BE2C (cell line): ENCODE results near the gene ACP5.
"Not testable (repeated sequence)": the region's sequence is repeated elsewhere in the genome, so short reads cannot be mapped to it uniquely, and the experiment has no call there.

Experiments used
- DNase-seq: peaks from one replicate; pipeline ENCODE4 v3.0.0-alpha.2; 2020
- H3K27me3 ChIP-seq: fragments of 250-450 bp; sonication (Bioruptor Pico); 2 replicates; pipeline ENCODE4 v1.5.1; 2020; ENCODE audit warnings: mild to moderate bottlenecking
- H3K36me3 ChIP-seq: fragments of 250-450 bp; sonication (Bioruptor Pico); 2 replicates; pipeline ENCODE4 v1.5.1; 2020; ENCODE audit warnings: mild to moderate bottlenecking
- H3K4me1 ChIP-seq: fragments of 250-450 bp; sonication (Bioruptor Pico); 2 replicates; pipeline ENCODE4 v1.5.1; 2020
- H3K4me3 ChIP-seq: 2 replicates; pipeline ENCODE4 v1.5.1; 2011; ENCODE audit warnings: low read depth, low read length
- H3K9me3 ChIP-seq: fragments of 250-450 bp; sonication (Bioruptor Pico); 2 replicates; pipeline ENCODE4 v1.5.1; 2020
- TF ChIP-seq, protein P1 (sequence below): IDR thresholded peaks from 2 replicates; pipeline ENCODE4 v1.5.1; 2012; ENCODE audit warnings: mild to moderate bottlenecking, low read depth, low read length

ACP5 gene

DNA sequence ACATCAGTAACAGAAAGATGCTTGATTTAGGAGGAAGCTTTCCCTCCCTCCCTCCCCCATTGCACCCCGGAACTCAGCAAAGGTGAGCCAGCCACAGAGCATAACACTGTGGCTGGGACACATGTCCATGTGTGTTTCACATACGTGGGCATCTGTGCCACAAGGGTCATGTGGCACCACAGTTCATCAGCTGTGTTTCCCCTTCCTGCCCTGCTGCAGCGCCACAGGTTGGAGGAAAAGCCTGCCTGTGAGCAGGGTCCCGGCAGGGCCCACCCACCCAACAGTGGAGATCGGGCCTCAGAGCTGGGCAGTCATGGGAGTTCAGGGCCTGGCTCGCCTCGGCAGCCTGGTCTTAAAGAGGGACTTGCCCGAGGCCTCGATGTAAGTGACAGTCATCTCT, 2.8 kb downstream of the ACP5 start:
- no peak for DNase-seq
- no peak overlapping the region for H3K4me3 ChIP-seq
- no peaks in the 10 kb centered on the region for H3K27me3 ChIP-seq
- TF ChIP-seq, protein P1, sequence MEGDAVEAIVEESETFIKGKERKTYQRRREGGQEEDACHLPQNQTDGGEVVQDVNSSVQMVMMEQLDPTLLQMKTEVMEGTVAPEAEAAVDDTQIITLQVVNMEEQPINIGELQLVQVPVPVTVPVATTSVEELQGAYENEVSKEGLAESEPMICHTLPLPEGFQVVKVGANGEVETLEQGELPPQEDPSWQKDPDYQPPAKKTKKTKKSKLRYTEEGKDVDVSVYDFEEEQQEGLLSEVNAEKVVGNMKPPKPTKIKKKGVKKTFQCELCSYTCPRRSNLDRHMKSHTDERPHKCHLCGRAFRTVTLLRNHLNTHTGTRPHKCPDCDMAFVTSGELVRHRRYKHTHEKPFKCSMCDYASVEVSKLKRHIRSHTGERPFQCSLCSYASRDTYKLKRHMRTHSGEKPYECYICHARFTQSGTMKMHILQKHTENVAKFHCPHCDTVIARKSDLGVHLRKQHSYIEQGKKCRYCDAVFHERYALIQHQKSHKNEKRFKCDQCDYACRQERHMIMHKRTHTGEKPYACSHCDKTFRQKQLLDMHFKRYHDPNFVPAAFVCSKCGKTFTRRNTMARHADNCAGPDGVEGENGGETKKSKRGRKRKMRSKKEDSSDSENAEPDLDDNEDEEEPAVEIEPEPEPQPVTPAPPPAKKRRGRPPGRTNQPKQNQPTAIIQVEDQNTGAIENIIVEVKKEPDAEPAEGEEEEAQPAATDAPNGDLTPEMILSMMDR: no peak
- H3K36me3 ChIP-seq: no peaks in the 10 kb centered on the region
- no peaks in the 10 kb centered on the region for H3K9me3 ChIP-seq
- peaks cover 5% of the 10 kb centered on the region; the same call in 1 of the 2 replicates for H3K4me1 ChIP-seq

DNA sequence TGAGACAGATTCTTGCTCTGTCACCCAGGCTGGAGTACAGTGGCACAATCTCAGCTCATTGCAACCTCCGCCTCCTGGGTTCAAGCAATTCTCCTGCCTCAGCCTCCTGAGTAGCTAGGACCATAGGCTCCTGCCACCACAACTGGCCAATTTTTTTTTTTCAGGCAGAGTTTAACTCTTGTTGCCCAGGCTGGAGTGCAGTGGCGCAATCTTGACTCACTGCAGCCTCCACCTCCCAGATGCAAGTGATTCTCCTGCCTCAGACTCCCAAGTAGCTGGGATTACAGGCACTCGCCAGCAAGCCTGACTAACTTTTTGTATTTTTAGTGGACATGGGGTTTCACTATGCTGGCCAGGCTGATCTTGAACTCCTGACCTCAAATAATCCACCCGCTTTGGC, 3.7 kb downstream of the ACP5 start:
- H3K4me3 ChIP-seq, DNase-seq, H3K9me3 ChIP-seq, H3K4me1 ChIP-seq, H3K27me3 ChIP-seq, H3K36me3 ChIP-seq: not testable (repeated sequence)

DNA sequence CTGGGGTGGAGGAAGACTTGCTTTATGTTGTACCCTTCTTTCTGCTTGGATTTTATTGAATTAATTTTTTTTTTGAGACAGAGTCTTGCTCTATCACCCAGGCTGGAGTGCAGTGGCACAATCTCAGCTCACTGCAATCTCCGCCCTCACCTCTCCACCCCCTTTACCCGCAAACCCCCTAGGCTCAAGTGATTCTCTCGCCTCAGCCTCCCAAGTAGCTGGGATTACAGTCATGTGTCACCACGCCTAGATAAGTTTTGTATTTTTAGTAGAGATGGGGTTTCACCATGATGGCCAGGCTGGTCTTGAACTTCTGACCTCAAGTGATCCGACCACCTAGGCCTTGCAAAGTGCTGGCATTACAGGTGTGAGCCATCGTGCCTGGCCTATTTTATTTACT, 4.1 kb downstream of the ACP5 start:
- not testable (repeated sequence) for DNase-seq, H3K27me3 ChIP-seq, H3K4me3 ChIP-seq, H3K36me3 ChIP-seq, H3K4me1 ChIP-seq, H3K9me3 ChIP-seq

DNA sequence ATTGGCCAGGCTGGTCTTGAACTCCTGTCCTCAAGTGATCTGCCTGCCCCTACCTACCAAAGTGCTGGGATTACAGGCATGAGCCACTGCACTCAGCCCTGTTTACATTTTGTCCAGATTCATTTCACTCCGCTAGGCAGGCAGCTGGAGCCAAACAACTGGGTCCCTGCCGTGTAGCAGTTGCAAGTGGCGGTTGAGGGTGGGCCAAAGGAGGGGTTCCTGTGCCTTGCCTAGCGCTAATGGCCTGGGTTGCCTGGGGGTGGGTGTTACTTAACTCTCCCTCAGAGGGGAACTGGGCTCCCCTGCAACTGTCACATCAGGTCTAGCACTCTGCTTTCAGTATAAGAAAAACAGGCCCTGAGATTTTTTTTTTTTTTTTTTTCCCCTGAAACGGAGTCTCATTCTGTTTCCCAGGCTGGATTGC, 7.4 kb downstream of the ACP5 start:
- Histone ChIP-seq H3K4me3 (no peak overlapping the region), H3K9me3 (no peaks in the 10 kb centered on the region), H3K27me3 (no peaks in the 10 kb centered on the region), H3K4me1 (no peaks in the 10 kb centered on the region), H3K36me3 (no peaks in the 10 kb centered on the region)
- TF ChIP-seq, protein P1: no peak
- no peak for DNase-seq

DNA sequence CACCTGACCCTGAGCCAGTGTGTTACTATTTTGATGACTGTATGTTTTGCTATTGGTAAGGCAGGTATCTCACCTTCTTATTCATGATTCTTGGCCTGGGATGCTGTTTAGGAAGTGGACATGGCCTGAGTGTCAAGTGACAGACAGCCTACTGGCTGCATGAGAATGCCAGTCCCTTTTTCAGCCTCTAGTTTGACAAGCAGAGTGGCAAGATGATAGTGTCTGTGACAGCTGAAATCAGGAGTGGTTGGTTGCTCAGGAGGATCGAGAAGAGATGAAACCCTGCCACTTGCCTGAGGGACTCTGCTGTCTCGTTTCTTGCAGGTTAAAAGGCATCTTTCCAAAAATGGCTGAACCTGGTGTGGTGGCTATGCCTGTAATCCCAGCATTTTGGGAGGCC, 11.3 kb downstream of the ACP5 start:
- Histone ChIP-seq H3K27me3 (no peaks in the 10 kb centered on the region), H3K4me1 (no peaks in the 10 kb centered on the region), H3K36me3 (no peaks in the 10 kb centered on the region), H3K9me3 (no peaks in the 10 kb centered on the region), H3K4me3 (no peak overlapping the region)
- TF ChIP-seq, protein P1: no peak
- DNase-seq: no peak

DNA sequence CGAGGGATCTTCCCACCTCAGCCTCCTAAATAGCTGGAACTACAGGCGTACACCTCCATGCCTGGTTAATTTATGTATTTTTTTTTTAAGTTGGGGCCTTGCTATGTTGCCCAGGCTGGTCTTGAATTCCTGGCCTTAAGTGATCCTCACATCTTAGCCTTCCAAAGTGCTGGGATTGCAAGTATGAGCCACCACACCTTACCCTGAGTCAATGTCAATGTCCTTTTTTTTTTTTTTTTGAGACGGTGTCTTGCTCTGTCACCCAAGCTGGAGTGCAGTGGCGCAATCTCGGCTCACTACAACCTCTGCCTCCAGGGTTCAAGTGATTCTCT, 11.8 kb downstream of the ACP5 start:
- not testable (repeated sequence) for H3K36me3 ChIP-seq, H3K9me3 ChIP-seq, H3K4me3 ChIP-seq, H3K27me3 ChIP-seq, DNase-seq, H3K4me1 ChIP-seq

DNA sequence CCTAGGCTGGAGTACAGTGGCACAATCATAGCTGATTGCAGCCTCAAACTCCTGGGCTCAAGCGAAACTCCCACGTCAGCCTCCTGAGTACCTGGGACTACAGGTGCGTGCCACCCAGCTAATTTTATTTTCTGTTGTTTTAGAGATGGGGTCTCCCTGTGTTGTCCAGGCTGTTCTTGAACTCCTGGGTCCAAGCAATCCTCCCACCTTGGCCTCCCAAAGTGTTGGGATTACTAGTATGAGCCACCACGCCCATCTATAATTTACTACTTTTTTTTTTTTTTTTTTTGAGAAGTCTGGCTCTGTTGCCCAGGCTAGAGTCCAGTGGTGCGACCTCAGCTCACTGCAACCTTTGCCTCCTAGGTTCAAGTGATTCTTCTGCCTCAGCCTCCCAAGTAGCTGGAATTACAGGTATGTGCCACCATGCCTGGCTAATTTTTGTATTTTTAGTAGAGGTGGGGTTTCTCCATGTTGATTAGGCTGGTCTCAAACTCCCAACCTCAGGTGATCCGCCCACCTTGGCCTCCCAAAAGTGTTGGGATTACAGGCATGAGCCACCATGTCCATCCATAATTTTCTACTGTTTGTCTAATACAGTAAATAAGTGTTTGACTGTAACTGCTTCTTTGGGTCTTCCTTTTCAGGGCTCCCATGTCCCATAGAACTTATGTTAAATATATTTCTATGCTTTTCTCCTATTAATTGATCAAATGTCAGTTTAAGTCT, 13.2 kb downstream of the ACP5 start:
- not testable (repeated sequence) for H3K4me1 ChIP-seq, H3K4me3 ChIP-seq

DNA sequence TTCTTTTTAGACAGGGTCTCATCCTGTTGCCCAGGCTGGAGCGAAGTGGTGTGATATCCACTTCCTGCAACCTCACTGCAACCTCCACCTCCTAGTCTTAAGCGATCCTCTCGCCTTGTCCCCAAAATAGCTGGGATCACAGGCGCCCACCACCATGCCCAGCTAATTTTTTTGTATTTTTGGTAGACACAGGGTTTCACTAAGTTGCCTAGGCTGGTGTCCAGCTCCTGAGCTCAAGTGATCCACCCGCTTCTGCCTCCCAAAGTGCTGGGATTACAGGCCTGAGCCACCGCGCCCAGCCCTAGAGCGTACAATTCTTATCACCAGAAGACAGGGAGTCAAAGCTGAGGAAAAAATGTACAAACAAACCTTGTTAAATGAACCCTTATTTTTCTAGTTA, 13.9 kb downstream of the ACP5 start:
- TF ChIP-seq, protein P1: no peak
- Histone ChIP-seq H3K9me3 (no peaks in the 10 kb centered on the region), H3K27me3 (no peaks in the 10 kb centered on the region), H3K36me3 (no peaks in the 10 kb centered on the region), H3K4me3 (no peak overlapping the region), H3K4me1 (peaks cover 2% of the 10 kb centered on the region; the same call in 1 of the 2 replicates)
- no peak for DNase-seq

More for the DNA sequence above, 13.2 kb downstream of the ACP5 start:
- not testable (repeated sequence) for H3K27me3 ChIP-seq, H3K36me3 ChIP-seq, H3K9me3 ChIP-seq, DNase-seq
